Trophoblast cell (in vitro differentiated cells and primary cell): ENCODE data around the gene MRGPRE.

Source experiments
- DNase-seq, 2 donors: peaks; one replicate each; pipeline ENCODE4 v3.0.0-alpha.2; 2016
- H2AFZ ChIP-seq: 2 replicates; pipeline ENCODE4 v1.6.1; 2013; ENCODE audit warnings: low read length, moderate library complexity, mild to moderate bottlenecking; ENCODE audit not compliant: insufficient read depth, poor library complexity
- H2AK5ac ChIP-seq: 2 replicates; pipeline ENCODE4 v1.6.1; 2013; ENCODE audit warnings: mild to moderate bottlenecking, low read length
- H2BK120ac ChIP-seq: 2 replicates; pipeline ENCODE4 v1.6.1; 2013; ENCODE audit warnings: low read length, mild to moderate bottlenecking, moderate library complexity; ENCODE audit not compliant: insufficient read depth, poor library complexity
- H2BK12ac ChIP-seq: 2 replicates; pipeline ENCODE4 v1.6.1; 2013; ENCODE audit warnings: mild to moderate bottlenecking, low read length, moderate library complexity
- H2BK5ac ChIP-seq: 2 replicates; pipeline ENCODE4 v1.6.1; 2013; ENCODE audit warnings: low read length, low read depth, moderate library complexity, mild to moderate bottlenecking; ENCODE audit not compliant: poor library complexity
- H3K14ac ChIP-seq: 2 replicates; pipeline ENCODE4 v1.6.1; 2013; ENCODE audit warnings: mild to moderate bottlenecking, low read length
- H3K18ac ChIP-seq: 2 replicates; pipeline ENCODE4 v1.6.1; 2013; ENCODE audit warnings: mild to moderate bottlenecking, low read length
- H3K23ac ChIP-seq: 2 replicates; pipeline ENCODE4 v1.6.1; 2013; ENCODE audit warnings: low read length
- H3K27ac ChIP-seq: 2 replicates; pipeline ENCODE4 v1.5.1; 2013; ENCODE audit warnings: low read depth, mild to moderate bottlenecking, inconsistent platforms, low read length, moderate library complexity
- H3K27me3 ChIP-seq: 2 replicates; pipeline ENCODE4 v1.6.1; 2013; ENCODE audit warnings: inconsistent platforms, mild to moderate bottlenecking, low read length, moderate library complexity; ENCODE audit not compliant: insufficient read depth
- H3K36me3 ChIP-seq, 2 experiments: 1 replicate in 1 of 2; 2 replicates in 1 of 2; pipeline ENCODE4 v1.6.1; 2013; ENCODE audit warnings: low read length in 2 of 2, mild to moderate bottlenecking in 2 of 2, moderate library complexity in 1 of 2; ENCODE audit not compliant: insufficient read depth in 2 of 2, control insufficient read depth in 1 of 2
- H3K4ac ChIP-seq: 2 replicates; pipeline ENCODE4 v1.6.1; 2013; ENCODE audit warnings: low read depth, mild to moderate bottlenecking, low read length, moderate library complexity
- H3K4me1 ChIP-seq, 2 experiments: 1 replicate in 1 of 2; 2 replicates in 1 of 2; pipeline ENCODE4 v1.6.1; 2013; ENCODE audit warnings: low read length in 2 of 2, mild to moderate bottlenecking in 2 of 2, moderate library complexity in 1 of 2; ENCODE audit not compliant: insufficient read depth in 2 of 2, control insufficient read depth in 1 of 2
- H3K4me2 ChIP-seq: 2 replicates; pipeline ENCODE4 v1.6.1; 2013; ENCODE audit warnings: inconsistent platforms, mild to moderate bottlenecking, low read length, moderate library complexity
- H3K4me3 ChIP-seq: 2 replicates; pipeline ENCODE4 v1.5.1; 2013; ENCODE audit warnings: mild to moderate bottlenecking, low read depth, low read length, inconsistent platforms
- H3K79me1 ChIP-seq: one replicate; pipeline ENCODE4 v1.6.1; 2013; ENCODE audit warnings: low read length
- H3K79me2 ChIP-seq: 2 replicates; pipeline ENCODE4 v1.6.1; 2013; ENCODE audit warnings: low read length, mild to moderate bottlenecking; ENCODE audit not compliant: control insufficient read depth, insufficient read depth, poor library complexity
- H3K9ac ChIP-seq: 2 replicates; pipeline ENCODE4 v1.6.1; 2013; ENCODE audit warnings: mild to moderate bottlenecking, low read length
- H3K9me3 ChIP-seq: 2 replicates; pipeline ENCODE4 v1.6.1; 2013; ENCODE audit warnings: low read depth, mild to moderate bottlenecking, control low read depth, inconsistent platforms, low read length; ENCODE audit not compliant: insufficient read depth
- H4K12ac ChIP-seq: 2 replicates; pipeline ENCODE4 v1.6.1; 2013; ENCODE audit warnings: low read depth, mild to moderate bottlenecking, low read length, moderate library complexity
- H4K8ac ChIP-seq: 2 replicates; pipeline ENCODE4 v1.6.1; 2013; ENCODE audit warnings: low read depth, mild to moderate bottlenecking, low read length, moderate library complexity
- H4K91ac ChIP-seq: one replicate; pipeline ENCODE4 v1.6.1; 2013; ENCODE audit warnings: low read depth, mild to moderate bottlenecking, low read length, moderate library complexity
- WGBS: extraction: QIAGEN DNeasy Blood & Tissue Kit; methylation state at CpG from one replicate; pipeline ENCODE4 v1.1.7; 2013; ENCODE audit warnings: missing lambda C conversion rate; ENCODE audit not compliant: insufficient read length, insufficient coverage; ENCODE audit errors: extremely low coverage; 5-methylcytosine and 5-hydroxymethylcytosine counted together

Gene MRGPRE

GRCh38 chr11:3194016-3194816, 38.0 kb downstream of the MRGPRE start:
- H3K4me3 ChIP-seq: no peak overlapping the region

GRCh38 chr11:3193373-3194015, 38.7 kb downstream of the MRGPRE start:
- H3K4me3 ChIP-seq: no peak overlapping the region
- H4K8ac ChIP-seq: no peak overlapping the region
- H4K91ac ChIP-seq: no peak overlapping the region
- H3K79me1 ChIP-seq: no peaks in the 10 kb centered on the region
- no peak overlapping the region for H2BK12ac ChIP-seq
- DNase-seq: no peak
- H3K23ac ChIP-seq: no peak overlapping the region
- H2BK5ac ChIP-seq: no peak overlapping the region
- H3K79me2 ChIP-seq: no peaks in the 10 kb centered on the region
- H3K18ac ChIP-seq: no peak overlapping the region
- peaks cover 2% of the 10 kb centered on the region for H3K9me3 ChIP-seq
- H3K4ac ChIP-seq: no peak overlapping the region
- no peaks in the 10 kb centered on the region for H3K4me1 ChIP-seq
- no peak overlapping the region for H2AK5ac ChIP-seq
- H2BK120ac ChIP-seq: no peak overlapping the region
- no peak overlapping the region for H3K9ac ChIP-seq
- no CpG with 5 or more reads among the region's 19 CpGs for WGBS
- no peak overlapping the region for H3K4me2 ChIP-seq
- no peak overlapping the region for H3K14ac ChIP-seq
- H3K36me3 ChIP-seq: no peaks in the 10 kb centered on the region
- no peak overlapping the region for H3K27ac ChIP-seq
- no peaks in the 10 kb centered on the region for H3K27me3 ChIP-seq
- no peak overlapping the region for H2AFZ ChIP-seq
- H4K12ac ChIP-seq: no peak overlapping the region

More at GRCh38 chr11:3194016-3194816, 38.0 kb downstream of the MRGPRE start:
- Histone ChIP-seq H3K36me3 (no peaks in the 10 kb centered on the region), H3K4me1 (no peaks in the 10 kb centered on the region), H3K9ac (no peak overlapping the region), H3K79me1 (no peaks in the 10 kb centered on the region), H2BK120ac (no peak overlapping the region), H3K9me3 (peaks cover 2% of the 10 kb centered on the region), H3K79me2 (no peaks in the 10 kb centered on the region), H3K27me3 (no peaks in the 10 kb centered on the region), H3K23ac (no peak overlapping the region), H3K27ac (no peak overlapping the region), H4K91ac (no peak overlapping the region), H3K4ac (no peak overlapping the region), H2AFZ (no peak overlapping the region), H3K18ac (no peak overlapping the region), H3K4me2 (no peak overlapping the region), H3K14ac (no peak overlapping the region), H4K12ac (no peak overlapping the region), H2BK5ac (no peak overlapping the region), H4K8ac (no peak overlapping the region), H2BK12ac (no peak overlapping the region), H2AK5ac (no peak overlapping the region)
- no CpG with 5 or more reads among the region's 12 CpGs for WGBS
- no peak for DNase-seq

DNA sequence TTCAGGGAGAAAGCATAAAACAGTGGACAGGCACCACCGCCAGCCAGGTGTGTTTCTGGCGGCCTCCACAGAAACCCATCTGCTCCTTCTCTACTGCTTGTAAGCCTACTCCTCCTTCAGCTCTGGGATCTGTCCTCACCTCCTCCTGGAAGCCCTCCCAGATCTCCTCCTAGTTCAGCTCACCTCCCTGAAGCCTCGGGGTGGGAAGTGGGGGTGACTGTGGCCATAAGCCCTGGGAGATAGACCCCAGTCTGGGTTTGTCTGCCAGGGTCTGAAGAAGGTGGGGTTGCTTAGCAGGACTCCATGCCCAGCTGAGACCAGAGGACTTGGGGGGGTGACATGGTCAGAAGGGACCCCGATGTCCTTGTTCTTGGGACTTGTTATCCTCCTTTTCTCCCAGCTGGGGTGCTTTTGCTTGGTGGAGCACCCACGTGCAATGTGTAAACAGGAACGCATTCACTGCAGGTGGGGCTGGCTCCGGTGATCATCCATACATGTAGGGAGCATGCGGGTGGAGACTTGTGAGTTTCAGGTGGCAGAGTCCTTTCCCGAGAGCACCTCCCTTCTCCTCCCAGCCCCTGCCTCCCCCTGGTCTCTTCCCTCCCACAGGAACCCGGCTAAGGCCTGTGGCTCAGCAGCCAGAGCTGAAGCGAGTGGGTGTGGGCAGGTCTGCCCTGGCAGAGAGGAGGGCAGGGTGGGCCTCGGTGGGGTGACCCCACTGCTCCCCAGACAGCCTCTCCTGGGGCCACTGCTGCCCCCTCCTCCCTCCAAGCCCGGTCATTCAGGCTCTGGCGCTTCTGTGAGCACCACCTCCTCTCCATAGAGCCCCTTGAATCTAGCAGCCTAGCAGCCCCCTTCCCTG, 39.5 kb downstream of the MRGPRE start:
- Histone ChIP-seq H2AK5ac (no peak overlapping the region), H3K4me1 (no peaks in the 10 kb centered on the region), H3K27me3 (no peaks in the 10 kb centered on the region), H2BK120ac (no peak overlapping the region), H3K14ac (no peak overlapping the region), H3K4me3 (no peak overlapping the region), H2AFZ (no peak overlapping the region), H3K9me3 (peaks cover 2% of the 10 kb centered on the region), H3K79me1 (no peaks in the 10 kb centered on the region), H3K79me2 (no peaks in the 10 kb centered on the region), H3K27ac (no peak overlapping the region), H2BK12ac (no peak overlapping the region), H4K8ac (no peak overlapping the region), H4K12ac (no peak overlapping the region), H3K4me2 (no peak overlapping the region), H4K91ac (no peak overlapping the region), H3K9ac (no peak overlapping the region), H3K4ac (no peak overlapping the region), H3K36me3 (no peaks in the 10 kb centered on the region), H2BK5ac (no peak overlapping the region), H3K23ac (no peak overlapping the region), H3K18ac (no peak overlapping the region)
- WGBS: no CpG with 5 or more reads among the region's 14 CpGs
- no peak for DNase-seq

DNA sequence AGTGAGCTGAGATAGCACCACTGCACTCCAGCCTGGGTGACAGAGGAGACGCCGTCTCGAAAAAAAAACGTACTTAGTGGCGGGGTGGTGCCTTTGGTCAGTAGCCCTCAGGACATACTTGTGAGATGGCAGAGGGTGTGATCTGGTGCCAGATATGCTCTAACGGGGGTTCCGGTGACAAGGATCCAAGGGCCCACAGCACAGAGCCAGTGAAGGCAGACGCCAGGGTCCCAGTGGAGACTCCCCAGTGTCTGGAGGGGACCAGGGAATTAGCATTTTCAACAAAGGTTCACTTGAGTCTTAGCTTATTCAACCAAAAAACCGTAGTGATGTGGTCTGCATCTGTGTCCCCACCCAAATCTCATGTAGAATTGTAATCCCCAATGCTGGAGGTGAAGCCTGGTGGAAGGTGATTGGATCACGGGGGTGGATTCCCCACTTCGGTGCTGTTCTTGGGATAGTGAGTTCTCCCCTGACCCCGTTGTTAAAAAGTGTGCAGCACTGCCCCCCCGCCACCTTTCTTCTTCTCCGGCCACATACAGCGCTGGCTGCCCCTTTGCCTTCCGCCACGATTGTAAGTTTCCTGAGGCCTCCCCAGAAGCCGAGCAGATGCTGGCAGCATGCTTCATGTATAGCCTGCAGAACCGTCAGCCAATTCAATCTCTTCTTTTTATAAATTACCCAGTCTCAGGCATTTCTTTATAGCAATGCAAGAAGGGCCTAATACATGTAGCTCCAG, 40.5 kb downstream of the MRGPRE start:
- no CpG with 5 or more reads among the region's 19 CpGs for WGBS
- Histone ChIP-seq H2AFZ (no peak overlapping the region), H2BK12ac (no peak overlapping the region), H3K23ac (no peak overlapping the region), H3K27ac (no peak overlapping the region), H4K8ac (no peak overlapping the region), H3K4ac (no peak overlapping the region), H3K36me3 (no peaks in the 10 kb centered on the region), H3K9me3 (peaks cover 2% of the 10 kb centered on the region), H3K4me1 (no peaks in the 10 kb centered on the region), H3K4me2 (no peak overlapping the region), H2BK120ac (no peak overlapping the region), H3K18ac (no peak overlapping the region), H3K4me3 (no peak overlapping the region), H2AK5ac (no peak overlapping the region), H3K79me1 (no peaks in the 10 kb centered on the region), H4K91ac (no peak overlapping the region), H3K27me3 (no peaks in the 10 kb centered on the region), H3K9ac (no peak overlapping the region), H3K14ac (no peak overlapping the region), H2BK5ac (no peak overlapping the region), H4K12ac (no peak overlapping the region), H3K79me2 (no peaks in the 10 kb centered on the region)
- DNase-seq: no peak
